Spinal cord (tissue), 10 donors: Measurements from ENCODE around the gene EOGT. TPM values are rescaled to one million over a fixed set of nuclear protein-coding genes. Genes with fewer than 3 reads are reported as not detected.

Experiments used
- DNase-seq, 6 donors: peaks; one replicate each; pipeline versions ENCODE4 v3.0.0 to v3.0.0-alpha.2; 2013 to 2015; ENCODE audit warnings: low spot score in 6 of 6, low read depth in 4 of 6
- H3K27ac ChIP-seq: one replicate; pipeline ENCODE4 v1.5.1; 2013; ENCODE audit warnings: low read depth, low read length, control low read depth
- H3K27me3 ChIP-seq: one replicate; pipeline ENCODE4 v1.6.1; 2013; ENCODE audit warnings: low read length; ENCODE audit not compliant: control insufficient read depth, insufficient read depth
- H3K36me3 ChIP-seq: one replicate; pipeline ENCODE4 v1.6.1; 2013; ENCODE audit warnings: low read length; ENCODE audit not compliant: control insufficient read depth, insufficient read depth
- H3K4me1 ChIP-seq: one replicate; pipeline ENCODE4 v1.6.1; 2013; ENCODE audit warnings: low read length; ENCODE audit not compliant: control insufficient read depth, insufficient read depth
- H3K4me3 ChIP-seq: one replicate; pipeline ENCODE4 v1.5.1; 2013; ENCODE audit warnings: low read depth, low read length, control low read depth
- H3K9me3 ChIP-seq: one replicate; pipeline ENCODE4 v1.6.1; 2013; ENCODE audit warnings: low read length; ENCODE audit not compliant: control insufficient read depth, insufficient read depth
- WGBS: methylation state at CpG from one replicate; pipeline ENCODE4 v1.1.5; 2013; ENCODE audit warnings: missing lambda C conversion rate; ENCODE audit not compliant: insufficient coverage; 5-methylcytosine and 5-hydroxymethylcytosine counted together
- polyA plus RNA-seq, 2 donors: library from polyadenylated mRNA; unstranded; fragments of 120-200 nt; gene quantifications; one replicate each; pipeline ENCODE4 v1.2.1, GENCODE V29; 2013; ENCODE audit not compliant: insufficient read length in 2 of 2
- total RNA-seq, 2 donors: library from RNA; depleted of rRNA in 1 of 2; stranded (reverse); fragments of 120-200 nt in 1 of 2; fragments of >200 nt in 1 of 2; gene quantifications; one replicate each; pipeline versions ENCODE4 v1.2.3 to v1.2.4, GENCODE V29; 2013 to 2014
- donor health status: healthy.

Gene EOGT
- total and polyA plus RNA-seq, 4 donors: 7.6 to 19.3 (median 13.2) TPM

GRCh38 chr3:69011096-69011730 is 2.3 kb downstream of the EOGT start:
- Histone ChIP-seq H3K4me3 (no peak overlapping the region), H3K36me3 (no peaks in the 10 kb centered on the region), H3K4me1 (peaks cover 13% of the 10 kb centered on the region)

GRCh38 chr3:69009559-69010410 is 3.7 kb downstream of the EOGT start:
- no peaks in the 10 kb centered on the region for H3K9me3 ChIP-seq
- no peak overlapping the region for H3K4me3 ChIP-seq
- H3K36me3 ChIP-seq: no peaks in the 10 kb centered on the region
- no peak overlapping the region for H3K27ac ChIP-seq
- no peaks in the 10 kb centered on the region for H3K27me3 ChIP-seq
- no CpG with 5 or more reads among the region's 3 CpGs for WGBS
- H3K4me1 ChIP-seq: peaks cover 13% of the 10 kb centered on the region
- no peak for DNase-seq

More at GRCh38 chr3:69011096-69011730, 2.3 kb downstream of the EOGT start:
- Histone ChIP-seq H3K27me3 (no peaks in the 10 kb centered on the region), H3K9me3 (no peaks in the 10 kb centered on the region), H3K27ac (no peak overlapping the region)
- DNase-seq: no peak
- WGBS: 93% methylated on average over 4 of the region's 8 CpGs

GRCh38 chr3:69008980-69009379 is 4.5 kb downstream of the EOGT start:
- peak in 2 of 6 donors; percentile 62 to 63 for DNase-seq
- Histone ChIP-seq H3K36me3 (no peaks in the 10 kb centered on the region), H3K27ac (no peak overlapping the region), H3K9me3 (no peaks in the 10 kb centered on the region), H3K27me3 (no peaks in the 10 kb centered on the region), H3K4me1 (peaks cover 13% of the 10 kb centered on the region), H3K4me3 (no peak overlapping the region)
- WGBS: no CpG with 5 or more reads among the region's 2 CpGs

- Histone ChIP-seq H3K27me3 (no peaks in the 10 kb centered on the region), H3K4me1 (peaks cover 3% of the 10 kb centered on the region)
- no peak for DNase-seq
These were observed 7.5 kb downstream of the EOGT start for GRCh38 chr3:69005791-69006482.

GRCh38 chr3:69005071-69005790 is 8.3 kb downstream of the EOGT start:
- peak in 2 of 6 donors; percentile 14 to 53 for DNase-seq
- H3K27me3 ChIP-seq: no peaks in the 10 kb centered on the region
- no peak overlapping the region for H3K27ac ChIP-seq
- H3K36me3 ChIP-seq: no peaks in the 10 kb centered on the region
- no peak overlapping the region for H3K4me3 ChIP-seq
- H3K4me1 ChIP-seq: peaks cover 3% of the 10 kb centered on the region
- 78% methylated on average over 4 of the region's 6 CpGs for WGBS
- H3K9me3 ChIP-seq: no peaks in the 10 kb centered on the region

More at GRCh38 chr3:69005791-69006482, 7.5 kb downstream of the EOGT start:
- WGBS: 75% methylated on average over 1 of the region's 5 CpGs
- no peaks in the 10 kb centered on the region for H3K36me3 ChIP-seq
- H3K4me3 ChIP-seq: no peak overlapping the region
- no peak overlapping the region for H3K27ac ChIP-seq
- H3K9me3 ChIP-seq: no peaks in the 10 kb centered on the region

GRCh38 chr3:69004138-69004537 is 9.3 kb downstream of the EOGT start:
- Histone ChIP-seq H3K4me1 (peaks cover 3% of the 10 kb centered on the region), H3K9me3 (no peaks in the 10 kb centered on the region), H3K27me3 (no peaks in the 10 kb centered on the region), H3K4me3 (no peak overlapping the region), H3K27ac (no peak overlapping the region), H3K36me3 (no peaks in the 10 kb centered on the region)
- DNase-seq: no peak
- 98% methylated on average over 8 of the region's 9 CpGs for WGBS

- no peak overlapping the region for H3K4me3 ChIP-seq
- H3K4me1 ChIP-seq: no peaks in the 10 kb centered on the region
- WGBS: no CpG with 5 or more reads among the region's 1 CpG
- H3K36me3 ChIP-seq: no peaks in the 10 kb centered on the region
- no peaks in the 10 kb centered on the region for H3K27me3 ChIP-seq
- DNase-seq: peak in 1 of 6 donors; percentile 3
- no peaks in the 10 kb centered on the region for H3K9me3 ChIP-seq
- no peak overlapping the region for H3K27ac ChIP-seq
These were observed 13.9 kb downstream of the EOGT start for GRCh38 chr3:68999605-69000004.

GRCh38 chr3:68999158-68999557 is 14.3 kb downstream of the EOGT start:
- no peak overlapping the region for H3K27ac ChIP-seq
- H3K4me3 ChIP-seq: no peak overlapping the region
- H3K9me3 ChIP-seq: no peaks in the 10 kb centered on the region
- H3K36me3 ChIP-seq: no peaks in the 10 kb centered on the region
- no peak for DNase-seq
- H3K27me3 ChIP-seq: no peaks in the 10 kb centered on the region
- H3K4me1 ChIP-seq: no peaks in the 10 kb centered on the region

GRCh38 chr3:68997887-68998286 is 15.6 kb downstream of the EOGT start:
- no peaks in the 10 kb centered on the region for H3K9me3 ChIP-seq
- H3K27me3 ChIP-seq: no peaks in the 10 kb centered on the region
- H3K4me3 ChIP-seq: no peak overlapping the region
- H3K4me1 ChIP-seq: no peaks in the 10 kb centered on the region
- no peaks in the 10 kb centered on the region for H3K36me3 ChIP-seq
- WGBS: 100% methylated on average over 1 of the region's 6 CpGs
- no peak overlapping the region for H3K27ac ChIP-seq
- DNase-seq: no peak
